K562 treated with DMSO at 1 percent for 48 hours (cell line): ENCODE results near the gene DNAAF2. TPM values are rescaled to one million over a fixed set of nuclear protein-coding genes. Genes with fewer than 3 reads are reported as not detected.

Experiments used
- total RNA-seq: library from RNA; unstranded; fragments of 300-600 nt; gene quantifications from 2 replicates; pipeline ENCODE4 v1.2.3, GENCODE V29; 2022; ENCODE audit warnings: low replicate concordance; ENCODE audit errors: extremely low read depth

Gene DNAAF2
- not detected in 2 replicates for total RNA-seq

GRCh38 chr14:49634547-49635334, at the start of gene DNAAF2:
Gene DNAAF2, minus strand, starts transcription at chr14:49635244. Its CDS starts 95 bp downstream, at chr14:49635149.

GRCh38 chr14:49620182-49621113, 14.6 kb downstream of the DNAAF2 start, which contains the start of the genes MGAT2 and RPL36AL:
Gene MGAT2, plus strand, starts transcription at chr14:49620799. Its CDS starts 470 bp downstream, at chr14:49621269.
Gene RPL36AL, minus strand, starts transcription at chr14:49620626. Its CDS starts 1,522 bp downstream, at chr14:49619104.

GRCh38 chr14:49598485-49599300, 36.4 kb downstream of the DNAAF2 start, which contains the start of gene LRR1:
Gene LRR1, plus strand, starts transcription at chr14:49598940. Its CDS starts 81 bp downstream, at chr14:49599021.

GRCh38 chr14:49585803-49586672, 49.0 kb downstream of the DNAAF2 start, which contains the start of gene RPS29:
Gene RPS29, minus strand, starts transcription at chr14:49586380. Its CDS starts 34 bp downstream, at chr14:49586346.

Other genes with a start within 250 kb of the DNAAF2 start
- not detected in 2 replicates for gene RPS29, start 48.9 kb downstream of the DNAAF2 start, total RNA-seq
- not detected in 2 replicates for gene LRR1, start 36.3 kb downstream of the DNAAF2 start, total RNA-seq
- gene RPL36AL, start 14.6 kb downstream of the DNAAF2 start, total RNA-seq = not detected in 2 replicates
- gene MGAT2, start 14.4 kb downstream of the DNAAF2 start, total RNA-seq = not detected in 2 replicates
- not detected in 2 replicates for gene POLE2, start 53.0 kb upstream of the DNAAF2 start, total RNA-seq
- gene KLHDC1, start 57.9 kb upstream of the DNAAF2 start, total RNA-seq = not detected in 2 replicates
- not detected in 2 replicates for gene KLHDC2, start 132.9 kb upstream of the DNAAF2 start, total RNA-seq
- not detected in 2 replicates for gene NEMF, start 217.5 kb upstream of the DNAAF2 start, total RNA-seq